Upper lobe of left lung (tissue), 4 donors: ENCODE data around the gene MYLK2.

ENCODE experiments used
- POLR2A ChIP-seq, 4 donors: fragments of 450-650 bp; IDR thresholded peaks; one replicate each; pipeline ENCODE4 v1.5.1; 2016 to 2017; ENCODE audit warnings: antibody characterized with exemption in 4 of 4, mild to moderate bottlenecking in 2 of 4
- POLR2AphosphoS5 ChIP-seq, 2 donors: sonication (generic); formaldehyde crosslinking; IDR thresholded peaks; one replicate each; pipeline ENCODE4 v1.5.1; 2017; ENCODE audit warnings: antibody characterized with exemption in 2 of 2
- TF ChIP-seq, protein P1 (sequence below), 6 experiments: fragments of 450-650 bp in 4 of 6; fragments of 200-600 bp in 2 of 6; sonication (generic) in 2 of 6; IDR thresholded peaks; one replicate each; pipeline ENCODE4 v1.5.1; 2016 to 2019; ENCODE audit warnings: antibody characterized with exemption in 6 of 6

DNA sequence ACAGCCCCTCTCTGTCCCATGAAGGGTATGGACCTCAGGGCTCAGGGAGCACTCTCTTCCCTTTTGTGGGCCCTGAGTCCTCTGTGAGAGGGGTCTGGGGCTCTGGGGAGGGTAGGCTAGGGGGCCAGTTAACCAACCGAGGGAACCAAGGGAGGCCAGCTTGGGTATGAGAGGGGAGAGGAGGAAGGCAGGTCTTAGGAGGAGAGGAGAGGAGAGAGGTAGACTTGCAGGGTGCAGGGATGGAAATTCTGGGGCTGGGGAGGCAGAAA lies 50.5 kb downstream of the MYLK2 start:
- TF ChIP-seq, protein P1, sequence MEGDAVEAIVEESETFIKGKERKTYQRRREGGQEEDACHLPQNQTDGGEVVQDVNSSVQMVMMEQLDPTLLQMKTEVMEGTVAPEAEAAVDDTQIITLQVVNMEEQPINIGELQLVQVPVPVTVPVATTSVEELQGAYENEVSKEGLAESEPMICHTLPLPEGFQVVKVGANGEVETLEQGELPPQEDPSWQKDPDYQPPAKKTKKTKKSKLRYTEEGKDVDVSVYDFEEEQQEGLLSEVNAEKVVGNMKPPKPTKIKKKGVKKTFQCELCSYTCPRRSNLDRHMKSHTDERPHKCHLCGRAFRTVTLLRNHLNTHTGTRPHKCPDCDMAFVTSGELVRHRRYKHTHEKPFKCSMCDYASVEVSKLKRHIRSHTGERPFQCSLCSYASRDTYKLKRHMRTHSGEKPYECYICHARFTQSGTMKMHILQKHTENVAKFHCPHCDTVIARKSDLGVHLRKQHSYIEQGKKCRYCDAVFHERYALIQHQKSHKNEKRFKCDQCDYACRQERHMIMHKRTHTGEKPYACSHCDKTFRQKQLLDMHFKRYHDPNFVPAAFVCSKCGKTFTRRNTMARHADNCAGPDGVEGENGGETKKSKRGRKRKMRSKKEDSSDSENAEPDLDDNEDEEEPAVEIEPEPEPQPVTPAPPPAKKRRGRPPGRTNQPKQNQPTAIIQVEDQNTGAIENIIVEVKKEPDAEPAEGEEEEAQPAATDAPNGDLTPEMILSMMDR (IDR thresholded peaks at IDR 0.05), result no peak
- TF ChIP-seq POLR2A (IDR thresholded peaks at IDR 0.05) (no peak), POLR2AphosphoS5 (IDR thresholded peaks at IDR 0.05) (no peak)
